SHP77 (cell line): ENCODE data around the gene ZNF264.
"Not testable (repeated sequence)": the region's sequence is repeated elsewhere in the genome, so short reads cannot be mapped to it uniquely, and the experiment has no call there.

Experiments
- DNase-seq, 2 experiments: peaks; one replicate each; lab custom pipeline; 2025; lab: John Stamatoyannopoulos, UW

ZNF264 gene

DNA sequence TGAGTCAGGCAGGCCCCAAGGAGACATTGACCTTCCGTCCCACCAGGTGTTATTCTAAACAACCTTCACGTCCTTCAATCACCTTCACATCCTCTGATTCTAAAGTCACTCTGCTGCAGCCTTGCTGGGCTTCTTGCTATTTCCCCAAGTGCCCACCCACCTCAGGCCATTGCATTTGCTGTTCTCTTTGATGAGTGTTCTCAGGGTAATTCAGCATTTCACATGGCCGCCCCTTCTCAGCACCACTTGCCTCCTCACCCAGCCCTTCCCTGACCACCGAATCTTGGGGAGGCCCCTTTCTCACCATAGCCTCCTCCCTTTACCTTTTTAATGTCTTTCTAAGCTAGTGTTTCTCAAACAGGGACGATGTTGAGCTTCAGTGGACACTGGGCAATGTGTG, 53.8 kb downstream of the ZNF264 start:
- DNase-seq = no peak

DNA sequence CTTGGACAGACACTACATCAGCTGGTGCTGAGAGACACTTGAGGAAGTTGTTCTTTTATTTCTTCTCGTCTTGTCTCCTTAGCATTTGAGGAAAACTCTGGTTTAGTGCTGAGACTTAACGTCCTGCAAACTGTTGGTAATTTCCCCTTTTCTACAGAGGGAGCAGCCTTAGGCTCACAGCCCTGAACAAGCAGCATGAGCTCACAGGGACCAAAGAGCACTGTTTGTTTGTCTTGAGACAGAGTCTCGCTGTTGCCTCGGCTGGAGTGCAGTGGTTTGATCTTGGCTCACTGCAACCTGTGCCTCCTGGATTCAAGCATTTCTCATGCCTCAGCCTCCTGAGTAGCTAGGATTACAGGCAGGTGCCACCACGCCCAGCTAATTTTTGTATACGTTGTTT, 54.7 kb downstream of the ZNF264 start:
- DNase-seq = no peak

DNA sequence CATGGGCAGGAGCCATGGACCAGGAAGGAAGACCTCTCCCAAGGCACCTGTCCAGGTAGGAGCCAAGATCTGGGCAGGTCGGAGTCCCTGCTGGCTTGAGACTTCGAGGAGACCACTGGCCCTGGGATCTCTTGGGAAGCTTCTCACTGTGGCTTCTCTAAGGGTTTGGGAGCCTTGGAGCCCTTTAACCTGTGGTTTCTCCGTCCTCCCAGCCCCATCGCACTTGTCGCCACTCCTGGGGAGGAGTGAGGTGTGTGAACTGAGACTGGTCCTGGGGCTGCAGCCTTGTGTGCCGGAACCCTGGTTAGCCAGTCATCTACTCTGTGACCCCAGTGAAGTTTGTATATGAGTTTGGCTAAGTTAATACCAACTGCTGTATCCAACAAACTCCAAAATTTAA, 57.3 kb downstream of the ZNF264 start:
- no peak for DNase-seq

DNA sequence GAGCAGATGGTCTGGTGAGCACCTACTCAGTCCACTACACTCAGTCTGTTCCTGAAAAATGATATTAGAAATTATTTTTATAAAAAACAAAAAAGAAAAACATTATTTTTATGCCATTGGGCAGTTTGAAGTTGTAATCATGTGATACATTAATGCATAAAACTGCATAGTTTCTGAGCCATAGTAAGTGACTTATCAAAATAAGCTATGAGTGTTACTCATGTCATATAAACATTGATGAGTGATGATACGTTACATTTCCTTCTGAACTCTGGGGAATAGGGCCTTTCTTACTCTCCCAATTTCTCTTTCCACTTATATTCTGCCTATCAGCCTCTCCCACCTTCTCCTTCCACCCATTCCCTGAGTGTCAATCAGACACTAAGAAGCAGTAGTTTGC, 58.0 kb downstream of the ZNF264 start:
- DNase-seq = no peak

DNA sequence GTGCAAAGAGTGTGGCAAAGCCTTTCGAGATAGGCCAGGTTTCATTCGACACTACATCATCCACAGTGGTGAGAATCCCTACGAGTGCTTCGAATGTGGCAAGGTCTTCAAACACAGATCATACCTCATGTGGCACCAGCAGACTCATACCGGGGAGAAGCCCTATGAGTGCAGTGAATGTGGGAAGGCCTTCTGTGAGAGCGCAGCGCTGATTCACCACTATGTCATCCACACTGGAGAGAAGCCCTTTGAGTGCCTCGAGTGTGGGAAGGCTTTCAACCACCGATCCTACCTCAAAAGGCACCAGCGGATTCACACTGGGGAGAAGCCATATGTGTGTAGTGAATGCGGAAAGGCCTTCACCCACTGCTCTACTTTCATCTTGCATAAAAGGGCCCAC, 62.5 kb downstream of the ZNF264 start:
- DNase-seq = not testable (repeated sequence)

DNA sequence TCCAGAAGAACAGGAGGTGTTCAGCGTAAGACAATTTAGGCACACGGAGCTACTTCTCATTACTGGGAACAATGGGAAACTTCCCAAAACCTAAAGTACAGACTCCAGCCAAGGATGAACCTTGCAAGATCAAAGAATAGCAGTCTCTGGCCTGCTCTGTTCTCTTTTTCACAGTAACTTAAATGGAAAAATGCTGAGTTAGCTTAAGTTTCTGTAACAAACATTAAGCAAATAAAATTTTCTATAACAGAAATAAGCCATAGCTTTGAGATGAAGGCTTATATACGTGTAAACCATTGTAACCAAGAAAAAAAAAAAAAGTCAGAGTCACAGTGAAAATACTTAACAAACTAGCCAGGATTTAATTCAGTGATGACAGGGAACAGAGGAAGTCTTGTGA, 70.7 kb downstream of the ZNF264 start:
- no peak for DNase-seq

DNA sequence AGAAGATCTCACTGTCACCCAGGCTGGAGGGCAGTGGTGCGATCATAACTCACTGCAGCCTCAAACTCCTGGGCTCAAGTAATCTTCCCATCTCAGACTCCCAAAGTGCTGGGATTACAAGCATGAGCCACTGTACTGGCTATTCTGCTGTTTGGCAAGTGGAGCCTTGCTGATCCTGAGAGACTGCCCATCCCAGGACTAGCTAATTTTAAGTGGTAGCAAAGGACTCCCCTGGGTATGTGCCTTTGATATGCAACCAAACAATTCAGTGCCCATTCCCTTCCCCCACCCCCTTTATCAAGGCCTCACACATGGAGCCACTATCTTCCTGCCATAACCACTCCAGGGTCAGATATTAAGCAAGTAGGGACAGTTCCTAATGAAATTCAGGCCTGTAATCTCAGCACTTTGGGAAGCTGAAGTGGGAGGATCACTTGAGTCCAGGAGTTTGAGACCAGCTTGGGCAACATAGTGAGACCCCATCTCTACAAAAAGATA, 72.0 kb downstream of the ZNF264 start:
- DNase-seq = no peak

DNA sequence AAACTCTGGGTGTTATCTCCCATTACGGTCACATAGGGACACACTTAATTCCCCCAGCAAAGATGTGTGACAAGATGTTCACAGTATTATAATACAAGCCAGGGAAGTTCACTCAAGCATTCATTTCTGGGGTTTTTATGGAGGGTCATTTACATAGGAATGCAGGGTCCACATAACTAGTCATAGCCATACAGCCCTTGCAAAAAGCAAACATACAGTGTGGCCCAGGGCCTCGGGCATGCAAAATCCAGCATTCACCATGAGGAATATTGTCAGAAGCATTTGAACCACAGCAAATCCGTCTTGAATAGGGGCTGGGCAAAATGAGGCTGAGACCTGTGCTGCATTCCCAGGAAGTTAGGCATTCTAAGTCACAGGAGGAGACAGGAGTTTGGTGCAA, 76.0 kb downstream of the ZNF264 start:
- no peak for DNase-seq

DNA sequence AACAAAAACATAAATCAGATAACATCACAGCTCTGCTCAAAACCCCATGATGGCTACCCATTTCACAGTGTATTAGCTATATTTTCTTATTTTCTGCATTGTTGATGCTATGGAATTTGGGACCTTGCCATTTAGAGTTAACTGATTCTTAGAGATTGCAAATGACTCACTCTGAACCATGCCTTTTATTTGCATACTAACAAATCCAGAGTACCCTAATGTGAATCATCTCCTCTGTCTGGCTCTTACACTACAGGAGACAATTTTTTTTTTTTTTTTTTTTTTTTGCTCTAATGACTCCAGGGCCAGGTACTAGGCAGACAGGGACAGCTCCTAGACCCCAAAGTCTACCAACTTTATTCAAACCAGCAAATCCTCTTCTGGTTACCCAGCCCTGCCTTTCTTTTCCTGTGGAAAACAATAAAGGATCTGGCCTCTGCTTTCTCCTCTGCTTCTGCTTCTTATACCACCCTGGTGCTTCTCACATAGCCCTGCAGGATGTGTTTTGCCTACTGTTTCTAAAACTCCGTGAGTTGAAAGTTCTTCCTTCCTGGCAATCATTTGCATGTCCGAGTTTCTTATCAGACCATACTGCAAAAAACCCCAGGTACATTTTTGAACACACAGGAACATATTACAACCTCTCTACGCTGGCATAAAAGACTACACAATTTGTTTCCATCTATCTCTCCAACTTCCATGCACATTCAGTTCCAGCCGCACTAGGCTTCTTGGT, 78.4 kb downstream of the ZNF264 start:
- DNase-seq = no peak

DNA sequence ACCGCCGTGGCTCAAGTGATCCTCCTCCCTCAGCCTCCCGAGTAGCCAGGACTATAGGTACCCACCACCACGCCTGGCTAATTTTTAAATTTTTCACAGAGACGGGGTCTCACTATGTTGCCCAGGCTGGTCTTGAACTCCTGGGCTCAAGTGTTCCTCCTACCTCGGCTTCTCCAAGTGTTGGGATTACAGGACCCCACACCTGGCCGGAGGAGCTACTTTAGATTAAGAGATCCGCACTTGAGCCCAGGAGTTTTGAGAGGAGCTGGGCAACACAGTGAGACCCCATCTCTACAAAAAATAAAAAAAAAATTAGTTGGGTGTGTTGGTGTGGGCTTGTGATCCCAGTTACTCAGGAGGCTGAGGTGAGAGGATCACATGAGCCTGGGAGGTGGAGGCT, 80.0 kb downstream of the ZNF264 start:
- DNase-seq = no peak
